ACC112 (cell line): ENCODE data around the gene SSRP1.
A peak's percentile ranks its signal among the peaks of the same experiment; 100 is the strongest.
"Not testable (repeated sequence)": the region's sequence is repeated elsewhere in the genome, so short reads cannot be mapped to it uniquely, and the experiment has no call there.

Experiments
- H2AFZ ChIP-seq: fragments of 200-600 bp; sonication (generic); one replicate; pipeline ENCODE4 v1.6.0; 2017; ENCODE audit warnings: antibody characterized with exemption, low read length; ENCODE audit not compliant: unreplicated experiment
- H3K27ac ChIP-seq: fragments of 200-600 bp; sonication (generic); 2 replicates; pipeline ENCODE4 v1.5.1; 2014; ENCODE audit warnings: low read depth, mild to moderate bottlenecking, antibody characterized with exemption, low read length, moderate library complexity
- H3K27me3 ChIP-seq: fragments of 200-600 bp; sonication (generic); 2 replicates; pipeline ENCODE4 v1.6.1; 2014; ENCODE audit warnings: mild to moderate bottlenecking, antibody characterized with exemption, low read length, moderate library complexity, mixed read lengths; ENCODE audit not compliant: insufficient read depth
- H3K36me3 ChIP-seq: fragments of 200-600 bp; sonication (generic); 2 replicates; pipeline ENCODE4 v1.6.1; 2016; ENCODE audit warnings: mild to moderate bottlenecking, antibody characterized with exemption, low read length, moderate library complexity, mixed read lengths; ENCODE audit not compliant: insufficient read depth
- H3K4me1 ChIP-seq: fragments of 200-600 bp; sonication (generic); one replicate; pipeline ENCODE4 v1.6.1; 2016; ENCODE audit warnings: low read length, mixed read lengths; ENCODE audit not compliant: insufficient read depth, unreplicated experiment, control insufficient read depth
- H3K4me3 ChIP-seq: fragments of 200-600 bp; sonication (generic); 2 replicates; pipeline ENCODE4 v1.5.1; 2014; ENCODE audit warnings: mild to moderate bottlenecking, low read depth, low read length
- H3K79me2 ChIP-seq: fragments of 200-600 bp; sonication (generic); one replicate; pipeline ENCODE4 v1.6.0; 2016; ENCODE audit warnings: low read length; ENCODE audit not compliant: control insufficient read depth, unreplicated experiment, insufficient read depth

The SSRP1 gene

GRCh38 chr11:57300785-57301184, 34.9 kb downstream of the SSRP1 start:
- peaks cover 24% of the 10 kb centered on the region for H3K4me1 ChIP-seq
- H3K36me3 ChIP-seq = peaks cover 49% of the 10 kb centered on the region; the same call in 1 of the 2 replicates
- no peak overlapping the region for H2AFZ ChIP-seq
- peaks cover 11% of the 10 kb centered on the region for H3K79me2 ChIP-seq
- H3K27me3 ChIP-seq = no peaks in the 10 kb centered on the region
- no peak overlapping the region for H3K27ac ChIP-seq
- no peak overlapping the region for H3K4me3 ChIP-seq

DNA sequence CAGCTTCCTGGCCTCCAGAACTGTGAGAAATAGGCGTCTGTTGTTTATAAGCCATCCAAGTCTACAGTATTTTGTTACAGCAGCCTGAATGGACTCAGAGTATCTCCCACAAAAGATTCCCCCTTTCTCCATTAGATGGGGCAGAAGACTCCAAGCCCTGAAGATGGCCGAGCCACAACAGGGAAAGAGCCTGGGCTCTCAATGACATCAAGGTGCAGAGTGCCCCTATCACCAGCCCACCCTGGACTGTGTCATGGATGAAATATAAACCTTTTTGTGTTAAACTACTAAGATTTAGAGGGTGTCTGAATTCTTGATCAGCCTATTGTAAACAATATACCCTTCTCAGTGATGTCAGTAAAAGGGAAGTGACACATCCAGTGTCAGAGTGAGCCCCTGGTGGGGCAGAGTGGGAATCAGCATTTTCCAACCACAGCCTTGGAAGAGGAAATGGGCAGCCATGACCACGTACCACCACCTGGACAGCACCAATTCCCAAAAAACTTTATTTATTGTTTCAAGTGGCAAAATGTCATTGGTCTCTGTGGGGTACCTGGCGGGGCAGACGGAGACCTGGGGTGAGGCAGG, 36.4 kb downstream of the SSRP1 start:
- no peaks in the 10 kb centered on the region for H3K27me3 ChIP-seq
- H3K4me3 ChIP-seq = no peak overlapping the region
- H3K27ac ChIP-seq = no peak overlapping the region
- peaks cover 49% of the 10 kb centered on the region; the same call in 1 of the 2 replicates for H3K36me3 ChIP-seq
- peaks cover 16% of the 10 kb centered on the region for H3K4me1 ChIP-seq
- no peaks in the 10 kb centered on the region for H3K79me2 ChIP-seq
- H2AFZ ChIP-seq = no peak overlapping the region

GRCh38 chr11:57297221-57297620, 38.5 kb downstream of the SSRP1 start:
- no peak overlapping the region for H3K4me3 ChIP-seq
- no peaks in the 10 kb centered on the region for H3K27me3 ChIP-seq
- no peaks in the 10 kb centered on the region for H3K79me2 ChIP-seq
- no peak overlapping the region for H2AFZ ChIP-seq
- peaks cover 49% of the 10 kb centered on the region; the same call in 1 of the 2 replicates for H3K36me3 ChIP-seq
- no peak overlapping the region for H3K27ac ChIP-seq
- H3K4me1 ChIP-seq = peaks cover 14% of the 10 kb centered on the region

DNA sequence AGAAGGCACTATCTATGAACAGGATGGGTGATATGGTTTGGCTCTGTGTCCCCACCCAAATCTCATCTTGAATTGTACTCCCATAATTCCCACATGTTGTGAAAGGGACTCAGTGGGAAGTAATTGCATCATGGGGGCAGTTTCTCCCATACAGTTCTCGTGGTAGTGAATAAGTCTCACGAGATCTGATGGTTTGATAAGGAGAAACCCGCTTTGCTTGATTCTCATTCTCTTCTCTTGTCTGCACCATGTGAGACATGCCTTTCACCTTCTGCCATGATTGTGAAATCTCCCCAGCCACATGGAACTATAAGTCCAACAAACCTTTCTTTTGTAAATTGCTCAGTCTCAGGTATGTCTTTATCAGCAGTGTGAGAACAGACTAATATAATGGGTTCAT, 39.5 kb downstream of the SSRP1 start:
- H3K27ac ChIP-seq, H2AFZ ChIP-seq, H3K27me3 ChIP-seq, H3K79me2 ChIP-seq, H3K4me3 ChIP-seq: not testable (repeated sequence)
- Histone ChIP-seq H3K36me3 (peaks cover 41% of the 10 kb centered on the region; the same call in 1 of the 2 replicates), H3K4me1 (peaks cover 14% of the 10 kb centered on the region)

GRCh38 chr11:57294225-57295131, 41.2 kb downstream of the SSRP1 start:
- no peak overlapping the region for H3K4me3 ChIP-seq
- no peak overlapping the region for H2AFZ ChIP-seq
- H3K27ac ChIP-seq = no peak overlapping the region
- peaks cover 28% of the 10 kb centered on the region for H3K4me1 ChIP-seq
- peaks cover 24% of the 10 kb centered on the region; the same call in 1 of the 2 replicates for H3K36me3 ChIP-seq
- H3K79me2 ChIP-seq = no peaks in the 10 kb centered on the region
- no peaks in the 10 kb centered on the region for H3K27me3 ChIP-seq

DNA sequence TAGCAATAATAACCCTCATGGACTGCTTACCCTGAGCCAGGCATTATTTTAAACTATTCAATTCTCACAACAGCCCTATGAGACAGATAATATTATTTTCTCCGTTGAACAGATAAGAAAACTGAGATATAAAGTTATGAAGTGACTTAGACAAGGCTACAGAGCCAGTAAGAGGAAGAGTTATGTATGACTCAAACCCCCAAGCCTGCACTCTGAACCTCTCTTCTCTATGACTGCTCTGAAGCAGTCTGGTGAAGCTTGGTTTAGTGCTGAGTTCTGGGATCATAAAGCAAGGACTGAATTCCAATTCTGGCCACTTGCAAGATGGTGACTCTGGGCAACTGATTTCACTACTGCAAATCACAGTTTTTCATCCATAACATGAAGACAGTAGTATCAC, 45.4 kb downstream of the SSRP1 start:
- H3K27me3 ChIP-seq = no peaks in the 10 kb centered on the region
- H3K36me3 ChIP-seq = no peaks in the 10 kb centered on the region
- peaks cover 45% of the 10 kb centered on the region for H3K4me1 ChIP-seq
- no peaks in the 10 kb centered on the region for H3K79me2 ChIP-seq
- no peak overlapping the region for H3K4me3 ChIP-seq
- peak overlapping the region; percentile 87 for H3K27ac ChIP-seq
- no peak overlapping the region for H2AFZ ChIP-seq

GRCh38 chr11:57288771-57289579, 46.7 kb downstream of the SSRP1 start:
- Histone ChIP-seq H3K27me3 (no peaks in the 10 kb centered on the region), H3K27ac (peak overlapping the region; percentile 87), H3K4me3 (peak overlapping the region; percentile 17; the same call in 1 of the 2 replicates), H2AFZ (peak overlapping the region; percentile 79), H3K4me1 (peaks cover 37% of the 10 kb centered on the region), H3K36me3 (no peaks in the 10 kb centered on the region), H3K79me2 (no peaks in the 10 kb centered on the region)

DNA sequence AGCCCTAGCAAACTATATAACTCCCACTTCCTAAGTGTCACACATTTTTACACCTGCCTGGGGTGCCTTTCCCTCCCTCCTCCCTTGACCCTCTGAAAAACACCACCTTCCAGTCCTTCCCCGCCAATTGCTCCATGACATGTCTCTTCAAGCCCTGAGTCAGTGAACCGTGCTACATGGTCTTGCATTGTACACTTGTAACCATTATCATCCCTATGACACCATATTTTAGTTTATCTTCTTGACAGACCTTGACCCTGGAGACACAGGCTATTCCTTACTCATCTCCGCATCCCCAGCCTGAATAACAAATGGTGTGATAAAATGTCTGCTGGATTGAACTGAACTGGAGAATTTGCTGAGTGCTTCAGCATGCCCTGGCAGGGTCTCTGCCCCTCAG, 47.8 kb downstream of the SSRP1 start:
- H3K27me3 ChIP-seq = no peaks in the 10 kb centered on the region
- H3K36me3 ChIP-seq = no peaks in the 10 kb centered on the region
- H3K27ac ChIP-seq = peak overlapping the region; percentile 81
- H3K4me3 ChIP-seq = no peak overlapping the region
- no peak overlapping the region for H2AFZ ChIP-seq
- H3K79me2 ChIP-seq = no peaks in the 10 kb centered on the region
- H3K4me1 ChIP-seq = peaks cover 31% of the 10 kb centered on the region

GRCh38 chr11:57283231-57283990, 52.3 kb downstream of the SSRP1 start:
- no peak overlapping the region for H3K4me3 ChIP-seq
- H3K4me1 ChIP-seq = peaks cover 26% of the 10 kb centered on the region
- no peak overlapping the region for H3K27ac ChIP-seq
- no peaks in the 10 kb centered on the region for H3K36me3 ChIP-seq
- no peaks in the 10 kb centered on the region for H3K79me2 ChIP-seq
- H2AFZ ChIP-seq = no peak overlapping the region
- H3K27me3 ChIP-seq = no peaks in the 10 kb centered on the region

DNA sequence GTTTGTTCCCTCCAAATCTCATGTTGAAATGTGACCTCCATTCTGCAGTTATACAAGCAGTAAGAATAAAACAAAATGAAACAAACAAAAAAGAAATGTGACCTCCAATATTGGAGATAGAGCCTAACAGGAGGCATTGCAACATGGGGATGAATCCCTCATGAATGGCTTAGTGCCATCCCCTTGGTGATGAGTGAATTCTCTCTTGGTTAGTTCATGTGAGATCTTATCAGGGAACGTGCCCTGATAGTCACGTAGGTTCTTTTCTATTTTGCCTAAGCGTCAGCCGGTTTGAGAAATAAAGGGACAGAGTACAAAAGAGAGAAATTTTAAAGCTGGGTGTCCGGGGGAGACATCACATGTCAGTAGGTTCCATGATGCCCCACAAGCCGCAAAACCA, 54.1 kb downstream of the SSRP1 start:
- H3K4me1 ChIP-seq = peaks cover 38% of the 10 kb centered on the region
- H3K79me2 ChIP-seq, H2AFZ ChIP-seq, H3K4me3 ChIP-seq, H3K27me3 ChIP-seq, H3K27ac ChIP-seq, H3K36me3 ChIP-seq: not testable (repeated sequence)
